Panc1 (cell line): ENCODE data around the gene LHFPL2. TPM values are rescaled to one million over a fixed set of nuclear protein-coding genes. Genes with fewer than 3 reads are reported as not detected.

Experiments used
- ATAC-seq: fragments of 200-7000 bp; cut with Tn5 transposase; 2 replicates; pipeline ENCODE4 v1.9.1; 2020; ENCODE audit warnings: mild to moderate bottlenecking, moderate library complexity
- BruUV-seq: library from RNA; stranded (reverse); fragments of 400-500 nt; replicated peaks from 2 replicates; lab custom pipeline; 2021; lab: Mats Ljungman, UMichigan
- CTCF ChIA-PET: fragments of 300-600 bp; sonication (Branson Sonifier 250); formaldehyde crosslinking; loops from one replicate; lab custom pipeline; 2022; ENCODE audit warnings: antibody characterized with exemption; lab: Charles Lee
- POLR2A ChIA-PET: fragments of 300-600 bp; sonication (Branson Sonifier 250); formaldehyde crosslinking; loops from one replicate; lab custom pipeline; 2022; ENCODE audit warnings: antibody characterized with exemption; lab: Charles Lee
- DNase-seq: peaks from one replicate; pipeline ENCODE4 v3.0.0-alpha.2; 2010; ENCODE audit warnings: low read depth, low spot score
- H3K27ac ChIP-seq: 2 replicates; pipeline ENCODE4 v1.5.1; 2011; ENCODE audit warnings: mild to moderate bottlenecking, low read length, inconsistent platforms
- H3K27me3 ChIP-seq: fragments of 200-500 bp; sonication (Bioruptor generic); 2 replicates; pipeline ENCODE4 v1.6.0; 2014; ENCODE audit warnings: low read length, inconsistent platforms; ENCODE audit not compliant: control insufficient read depth, insufficient read depth
- H3K36me3 ChIP-seq: fragments of 200-500 bp; sonication (Bioruptor generic); 2 replicates; pipeline ENCODE4 v1.5.1; 2014; ENCODE audit warnings: inconsistent platforms, mild to moderate bottlenecking, low read length, moderate library complexity; ENCODE audit not compliant: control insufficient read depth, insufficient read depth
- H3K4me1 ChIP-seq: 2 replicates; pipeline ENCODE4 v1.5.1; 2011; ENCODE audit warnings: inconsistent platforms, mild to moderate bottlenecking, low read length, moderate library complexity; ENCODE audit not compliant: control insufficient read depth, insufficient read depth
- H3K4me3 ChIP-seq, 2 experiments: 2 replicates each; pipeline ENCODE4 v1.5.1; 2011 to 2012; ENCODE audit warnings: low read depth in 2 of 2, low read length in 2 of 2, mild to moderate bottlenecking in 2 of 2, inconsistent platforms in 1 of 2, moderate library complexity in 1 of 2
- H3K9me3 ChIP-seq: fragments of 200-500 bp; sonication (Bioruptor generic); 2 replicates; pipeline ENCODE4 v1.5.1; 2014; ENCODE audit warnings: low read depth, mild to moderate bottlenecking, inconsistent platforms, low read length, moderate library complexity; ENCODE audit not compliant: control insufficient read depth, insufficient read depth
- POLR2AphosphoS5 ChIP-seq: IDR thresholded peaks from 2 replicates; pipeline ENCODE4 v1.6.1; 2012; ENCODE audit warnings: mild to moderate bottlenecking, low read depth, low read length, moderate library complexity
- SIN3A ChIP-seq: IDR thresholded peaks from 2 replicates; pipeline ENCODE4 v1.6.1; 2012; ENCODE audit warnings: low read depth, mild to moderate bottlenecking, low read length, moderate library complexity, borderline replicate concordance; ENCODE audit not compliant: insufficient read depth
- TCF7L2 ChIP-seq: IDR thresholded peaks from 2 replicates; pipeline ENCODE4 v1.6.1; 2011; ENCODE audit warnings: mild to moderate bottlenecking, low read depth, low read length, inconsistent platforms
- in situ Hi-C: cut with HindIII; loops from 2 replicates; pipeline ENCODE4 v1.10.0; 2016; ENCODE audit warnings: low sequenced_read_pairs, low pct_unique_long_range_greater_than_20kb
- intact Hi-C: fragments of 100-400 bp; cut with micrococcal nuclease; formaldehyde crosslinking; loops from one replicate; pipeline ENCODE4 v1.10.0; 2022; ENCODE audit not compliant: unreplicated experiment
- total RNA-seq: library from RNA; stranded (reverse); gene quantifications from one replicate; pipeline ENCODE4 v1.2.1, GENCODE V29; 2021; ENCODE audit not compliant: unreplicated experiment
- TF ChIP-seq, protein P1 (sequence below), 2 experiments: IDR thresholded peaks; 2 replicates each; pipeline ENCODE4 v1.6.1; 2011 to 2012; ENCODE audit warnings: low read depth in 2 of 2, control low read depth in 1 of 2, low read length in 1 of 2, mild to moderate bottlenecking in 1 of 2, moderate library complexity in 1 of 2; ENCODE audit not compliant: insufficient read depth in 1 of 2
- TF ChIP-seq, protein P2 (sequence below): fragments of 450-650 bp; IDR thresholded peaks from 2 replicates; pipeline ENCODE4 v1.5.1; 2017; ENCODE audit warnings: mild to moderate bottlenecking

The LHFPL2 gene
- total RNA-seq, 1 experiment from 2014 or later: 25.8 TPM

- Histone ChIP-seq H3K27ac (no peak overlapping the region; the same call in 1 of the 2 replicates), H3K27me3 (no peaks in the 10 kb centered on the region), H3K4me1 (no peaks in the 10 kb centered on the region), H3K4me3 (no peak overlapping the region), H3K9me3 (no peaks in the 10 kb centered on the region), H3K36me3 (no peaks in the 10 kb centered on the region)
- ChIA-PET CTCF (no interaction called here), POLR2A (no interaction called here)
- peak; percentile 18 for DNase-seq
- intact Hi-C loops: no loop called here
- TF ChIP-seq, protein P1, sequence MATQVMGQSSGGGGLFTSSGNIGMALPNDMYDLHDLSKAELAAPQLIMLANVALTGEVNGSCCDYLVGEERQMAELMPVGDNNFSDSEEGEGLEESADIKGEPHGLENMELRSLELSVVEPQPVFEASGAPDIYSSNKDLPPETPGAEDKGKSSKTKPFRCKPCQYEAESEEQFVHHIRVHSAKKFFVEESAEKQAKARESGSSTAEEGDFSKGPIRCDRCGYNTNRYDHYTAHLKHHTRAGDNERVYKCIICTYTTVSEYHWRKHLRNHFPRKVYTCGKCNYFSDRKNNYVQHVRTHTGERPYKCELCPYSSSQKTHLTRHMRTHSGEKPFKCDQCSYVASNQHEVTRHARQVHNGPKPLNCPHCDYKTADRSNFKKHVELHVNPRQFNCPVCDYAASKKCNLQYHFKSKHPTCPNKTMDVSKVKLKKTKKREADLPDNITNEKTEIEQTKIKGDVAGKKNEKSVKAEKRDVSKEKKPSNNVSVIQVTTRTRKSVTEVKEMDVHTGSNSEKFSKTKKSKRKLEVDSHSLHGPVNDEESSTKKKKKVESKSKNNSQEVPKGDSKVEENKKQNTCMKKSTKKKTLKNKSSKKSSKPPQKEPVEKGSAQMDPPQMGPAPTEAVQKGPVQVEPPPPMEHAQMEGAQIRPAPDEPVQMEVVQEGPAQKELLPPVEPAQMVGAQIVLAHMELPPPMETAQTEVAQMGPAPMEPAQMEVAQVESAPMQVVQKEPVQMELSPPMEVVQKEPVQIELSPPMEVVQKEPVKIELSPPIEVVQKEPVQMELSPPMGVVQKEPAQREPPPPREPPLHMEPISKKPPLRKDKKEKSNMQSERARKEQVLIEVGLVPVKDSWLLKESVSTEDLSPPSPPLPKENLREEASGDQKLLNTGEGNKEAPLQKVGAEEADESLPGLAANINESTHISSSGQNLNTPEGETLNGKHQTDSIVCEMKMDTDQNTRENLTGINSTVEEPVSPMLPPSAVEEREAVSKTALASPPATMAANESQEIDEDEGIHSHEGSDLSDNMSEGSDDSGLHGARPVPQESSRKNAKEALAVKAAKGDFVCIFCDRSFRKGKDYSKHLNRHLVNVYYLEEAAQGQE (IDR thresholded peaks at IDR 0.05; ENCODE audit: insufficient read depth in 1 of 2, low read depth in 2 of 2, low read length in 1 of 2): no peak
- TF ChIP-seq SIN3A: no peak
- TF ChIP-seq TCF7L2: no peak
- TF ChIP-seq, protein P2, sequence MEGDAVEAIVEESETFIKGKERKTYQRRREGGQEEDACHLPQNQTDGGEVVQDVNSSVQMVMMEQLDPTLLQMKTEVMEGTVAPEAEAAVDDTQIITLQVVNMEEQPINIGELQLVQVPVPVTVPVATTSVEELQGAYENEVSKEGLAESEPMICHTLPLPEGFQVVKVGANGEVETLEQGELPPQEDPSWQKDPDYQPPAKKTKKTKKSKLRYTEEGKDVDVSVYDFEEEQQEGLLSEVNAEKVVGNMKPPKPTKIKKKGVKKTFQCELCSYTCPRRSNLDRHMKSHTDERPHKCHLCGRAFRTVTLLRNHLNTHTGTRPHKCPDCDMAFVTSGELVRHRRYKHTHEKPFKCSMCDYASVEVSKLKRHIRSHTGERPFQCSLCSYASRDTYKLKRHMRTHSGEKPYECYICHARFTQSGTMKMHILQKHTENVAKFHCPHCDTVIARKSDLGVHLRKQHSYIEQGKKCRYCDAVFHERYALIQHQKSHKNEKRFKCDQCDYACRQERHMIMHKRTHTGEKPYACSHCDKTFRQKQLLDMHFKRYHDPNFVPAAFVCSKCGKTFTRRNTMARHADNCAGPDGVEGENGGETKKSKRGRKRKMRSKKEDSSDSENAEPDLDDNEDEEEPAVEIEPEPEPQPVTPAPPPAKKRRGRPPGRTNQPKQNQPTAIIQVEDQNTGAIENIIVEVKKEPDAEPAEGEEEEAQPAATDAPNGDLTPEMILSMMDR: no peak
- 0 out of 2 replicates have a peak, but pooled peaks have one; percentile 45 for ATAC-seq
- no TSS peak for BruUV-seq
- in situ Hi-C loops: no loop called here
Measured at GRCh38 chr5:78677777-78678668, 29.5 kb upstream of the LHFPL2 start.

DNA sequence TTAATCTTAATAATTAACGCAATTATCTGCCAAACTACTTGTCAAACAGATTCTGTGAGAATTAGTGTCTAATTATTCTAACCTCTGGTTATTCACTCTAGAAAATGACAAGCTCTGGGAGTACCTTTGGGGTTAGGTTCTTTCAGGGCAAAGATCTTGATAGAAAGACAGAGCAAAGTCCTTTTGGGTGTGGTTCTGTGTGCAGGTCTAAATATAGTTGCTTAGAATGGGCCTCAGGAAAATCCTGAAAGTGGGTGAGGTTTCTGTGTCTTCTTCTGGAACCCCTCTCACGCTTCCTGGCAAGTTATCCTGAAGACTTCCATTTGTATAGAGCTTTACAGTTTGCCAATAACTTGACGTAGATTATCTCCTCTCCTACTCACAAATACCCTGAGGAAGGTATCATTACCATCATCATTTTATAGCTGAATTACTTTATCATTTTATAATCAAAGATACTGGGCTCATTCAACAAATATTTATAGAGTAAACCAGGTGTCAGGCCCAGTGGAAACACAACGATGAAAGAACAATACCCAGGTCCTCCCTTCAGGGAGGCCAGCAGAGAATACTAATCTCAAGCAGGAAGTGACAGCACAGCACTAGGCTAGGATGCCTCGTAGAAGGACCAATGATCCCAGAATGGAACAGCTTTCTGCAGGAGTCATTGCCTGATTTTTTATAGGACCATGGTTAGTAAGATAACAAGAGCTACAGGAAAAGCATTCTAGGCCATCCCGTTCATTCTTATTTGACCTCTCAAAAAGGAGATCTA lies 27.6 kb upstream of the LHFPL2 start:
- no peaks in the 10 kb centered on the region for H3K27me3 ChIP-seq
- no peak for DNase-seq
- intact Hi-C loops (no loop called here), in situ Hi-C loops (no loop called here)
- H3K4me1 ChIP-seq: 0 out of 2 replicates have a peak, but pooled peaks cover 4% of the 10 kb centered on the region
- CTCF ChIA-PET: no interaction called here
- H3K4me3 ChIP-seq: no peak overlapping the region
- H3K27ac ChIP-seq: no peak overlapping the region; the same call in 1 of the 2 replicates
- H3K9me3 ChIP-seq: no peaks in the 10 kb centered on the region
- ATAC-seq: no peak
- BruUV-seq: no TSS peak
- TF ChIP-seq SIN3A (no peak), POLR2AphosphoS5 (no peak), TCF7L2 (no peak)
- TF ChIP-seq, protein P2: no peak
- H3K36me3 ChIP-seq: no peaks in the 10 kb centered on the region
- POLR2A ChIA-PET: no interaction called here
